LNCAP (cell line): Measurements from ENCODE around the gene SLC13A2.

ENCODE experiments used
- CTCF ChIP-seq: fragments of 450-650 bp; IDR thresholded peaks from 2 replicates; pipeline ENCODE4 v1.5.1; 2017; ENCODE audit warnings: mild to moderate bottlenecking

SLC13A2 gene

GRCh38 chr17:28473542-28473941 is at the start of gene SLC13A2:
TSS of gene SLC13A2 (plus strand) at chr17:28473644. CDS start at chr17:28473713, 69 bp downstream.
- TF ChIP-seq CTCF, result no peak

- TF ChIP-seq CTCF, result no peak
These were observed 48.2 kb upstream of the SLC13A2 start for GRCh38 chr17:28425206-28425605.

- no peak for TF ChIP-seq CTCF
These were observed 47.3 kb upstream of the SLC13A2 start for GRCh38 chr17:28426081-28426519.

GRCh38 chr17:28427371-28427770 is 46.1 kb upstream of the SLC13A2 start:
- no peak for TF ChIP-seq CTCF

- TF ChIP-seq CTCF, result no peak
These were observed 39.7 kb upstream of the SLC13A2 start for GRCh38 chr17:28433721-28434120.

- no peak for TF ChIP-seq CTCF
These were observed 29.4 kb upstream of the SLC13A2 start for GRCh38 chr17:28443901-28444638.

GRCh38 chr17:28446716-28447395 is 26.6 kb upstream of the SLC13A2 start:
- TF ChIP-seq CTCF, result no peak
